ENCODE results near the gene PPL.
"Not testable (repeated sequence)": the region's sequence is repeated elsewhere in the genome, so short reads cannot be mapped to it uniquely, and the experiment has no call there.

PPL gene

GRCh38 chr16:4936991-4937781, at the start of gene PPL:
Gene PPL, minus strand, starts transcription at chr16:4937148. Its CDS starts 103 bp downstream, at chr16:4937045.
- Mint-ChIP-seq H3K27ac (no peak within 1 kb of the TSS), H3K4me3 (peak within 1 kb of the TSS; percentile 76 to 88), H3K27me3 (peaks cover 58% of the 10 kb centered on the region), H3K4me1 (peaks cover 12% of the 10 kb centered on the region), H3K9me3 (no peaks in the 10 kb centered on the region)
- DNase-seq = peak; percentile 9 to 41
- peak; percentile 53 for ATAC-seq

DNA sequence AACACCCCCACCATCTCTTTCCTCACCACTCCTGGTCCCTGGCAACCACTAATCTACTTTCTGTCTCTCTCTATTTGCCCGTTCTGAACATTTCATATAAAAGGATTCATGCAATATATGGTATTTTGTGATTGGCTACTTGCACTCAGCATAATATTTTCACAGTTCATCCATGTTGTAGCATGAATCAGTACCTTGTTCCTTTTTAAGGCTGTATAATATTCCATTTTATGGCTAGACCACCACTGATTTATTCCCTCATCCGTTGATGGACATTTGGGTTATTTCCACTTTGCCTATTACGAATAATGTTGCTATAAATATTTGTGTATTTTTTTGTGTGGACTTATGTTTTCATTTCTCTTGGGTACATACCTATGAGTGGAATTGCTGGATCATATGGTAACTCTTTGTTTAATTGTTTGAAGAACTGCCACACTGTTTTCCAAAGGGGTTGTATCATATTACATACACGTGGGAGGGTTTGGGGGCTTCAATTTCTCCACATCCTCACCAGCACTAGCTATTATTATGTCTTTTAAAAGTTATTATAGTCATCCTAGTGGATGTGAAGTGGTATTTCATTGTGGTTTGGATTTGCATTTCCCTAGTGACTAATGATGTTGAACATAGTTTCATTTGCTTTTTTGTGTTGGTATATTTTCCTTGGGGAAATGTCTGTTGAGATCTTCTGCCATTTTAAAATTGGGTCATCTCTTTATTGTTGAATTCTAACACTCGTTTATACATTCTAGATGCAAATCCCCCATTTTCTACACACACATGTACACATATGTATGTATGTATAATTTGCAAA, 47.4 kb upstream of the PPL start:
- no peak for ATAC-seq

GRCh38 chr16:4982056-4982867, 45.3 kb upstream of the PPL start:
- no peaks in the 10 kb centered on the region for H3K9me3 Mint-ChIP-seq
- no peak for DNase-seq
- H3K4me1 Mint-ChIP-seq = no peaks in the 10 kb centered on the region
- H3K27me3 Mint-ChIP-seq = peaks cover 49% of the 10 kb centered on the region
- no peak for ATAC-seq
- H3K4me3 Mint-ChIP-seq = no peak overlapping the region
- no peak overlapping the region for H3K27ac Mint-ChIP-seq

More for the DNA sequence above, 47.4 kb upstream of the PPL start:
- peaks cover 71% of the 10 kb centered on the region for H3K27me3 Mint-ChIP-seq
- H3K4me3 Mint-ChIP-seq = no peak overlapping the region
- no peak overlapping the region for H3K27ac Mint-ChIP-seq
- DNase-seq = no peak
- H3K4me1 Mint-ChIP-seq = peaks cover 6% of the 10 kb centered on the region
- H3K9me3 Mint-ChIP-seq = no peaks in the 10 kb centered on the region

DNA sequence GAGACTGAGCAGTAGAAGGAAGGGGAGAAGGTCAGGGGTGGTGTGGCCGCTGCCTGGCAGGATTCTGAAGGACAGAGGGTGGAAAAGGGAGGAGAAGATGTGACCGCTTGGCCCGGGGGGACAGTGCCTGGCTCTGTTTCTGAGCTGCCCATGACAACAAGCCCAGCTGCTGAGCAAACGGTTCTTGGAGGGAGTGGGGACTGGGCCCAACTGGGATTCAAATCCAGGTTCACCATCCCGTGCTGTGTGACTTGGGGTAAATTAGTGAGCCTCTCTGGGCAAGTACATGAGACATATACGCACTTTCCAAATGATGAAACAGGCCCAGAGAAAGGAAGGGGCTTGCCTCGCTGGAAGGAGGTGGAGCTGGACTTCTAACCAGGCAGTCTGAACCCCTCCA, 44.5 kb upstream of the PPL start:
- ATAC-seq (no peak), DNase-seq (no peak)
- H3K4me3 Mint-ChIP-seq = no peak overlapping the region
- H3K4me1 Mint-ChIP-seq = no peaks in the 10 kb centered on the region
- H3K27me3 Mint-ChIP-seq = peaks cover 41% of the 10 kb centered on the region
- H3K27ac Mint-ChIP-seq = peak overlapping the region in 1 of 2 donors; percentile 54
- no peaks in the 10 kb centered on the region for H3K9me3 Mint-ChIP-seq

DNA sequence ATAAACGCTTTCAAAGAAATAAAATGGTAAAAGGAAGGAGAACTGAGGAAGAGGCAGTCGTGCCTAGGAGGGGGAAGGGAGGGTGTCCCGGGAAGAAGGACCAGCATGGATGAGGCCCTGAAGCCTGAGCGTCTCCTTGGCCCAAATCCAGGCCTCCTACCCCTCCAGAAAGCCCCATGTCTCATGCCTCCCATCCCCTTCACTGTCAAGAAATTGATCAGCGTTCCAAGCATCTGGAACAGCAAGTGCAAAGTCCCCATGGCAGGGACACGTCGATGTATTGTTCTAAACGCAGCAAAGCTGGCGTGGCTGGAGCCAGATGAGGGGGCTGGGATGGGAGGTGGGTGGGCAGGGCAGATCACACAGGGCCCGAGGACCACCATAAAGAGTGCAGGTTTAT, 43.7 kb upstream of the PPL start:
- Mint-ChIP-seq H3K4me3 (no peak overlapping the region), H3K27ac (no peak overlapping the region), H3K27me3 (peaks cover 34% of the 10 kb centered on the region), H3K4me1 (no peaks in the 10 kb centered on the region), H3K9me3 (no peaks in the 10 kb centered on the region)
- DNase-seq (no peak), ATAC-seq (no peak)

DNA sequence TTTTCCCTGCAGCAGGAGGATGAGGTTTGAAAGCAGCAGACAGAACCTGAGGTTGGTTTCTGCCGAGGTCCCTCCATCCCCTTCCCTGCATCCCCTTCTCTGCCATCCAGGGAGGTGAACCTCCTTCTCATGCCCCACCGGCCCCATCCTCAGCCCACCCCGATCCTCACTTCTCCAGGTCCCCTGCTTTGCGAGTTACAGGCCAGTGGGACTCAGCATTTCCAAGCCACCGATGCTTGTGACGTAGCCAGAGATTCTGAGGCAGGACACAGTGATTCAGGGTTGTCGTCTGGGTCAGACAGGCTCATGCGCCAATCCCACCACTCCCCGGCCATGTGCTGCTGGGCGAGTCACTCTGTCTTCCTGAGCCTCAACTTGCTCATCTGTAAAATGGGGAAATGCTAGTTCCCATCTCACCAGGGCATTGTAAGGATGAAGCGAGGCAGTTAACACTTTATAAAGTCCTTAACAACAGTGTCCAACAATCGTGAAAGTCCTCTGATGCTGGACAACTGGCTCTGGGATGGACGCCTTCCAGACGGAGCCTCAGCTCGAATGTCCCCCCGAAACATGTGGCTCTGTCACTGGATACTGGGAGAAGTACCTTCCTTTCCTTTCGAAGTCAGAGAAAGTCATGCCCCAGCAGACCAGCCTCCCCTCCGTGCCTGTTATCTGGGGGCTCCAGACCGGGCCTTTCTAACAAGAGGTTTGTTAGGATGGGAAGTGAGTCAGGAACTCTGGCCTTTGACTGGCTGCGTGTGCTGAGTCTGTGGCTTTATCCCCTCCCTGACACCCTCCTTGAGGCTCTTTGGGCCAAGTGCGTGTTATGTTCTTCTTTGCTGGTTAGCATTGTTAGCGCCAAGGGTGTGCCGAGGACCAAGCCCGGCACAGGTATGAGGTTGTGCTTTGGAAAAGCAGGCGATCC, 43.0 kb upstream of the PPL start:
- Mint-ChIP-seq H3K9me3 (no peaks in the 10 kb centered on the region), H3K27ac (no peak overlapping the region), H3K4me3 (no peak overlapping the region), H3K27me3 (peaks cover 33% of the 10 kb centered on the region), H3K4me1 (no peaks in the 10 kb centered on the region)
- ATAC-seq = no peak
- no peak for DNase-seq

- H3K9me3 Mint-ChIP-seq = no peaks in the 10 kb centered on the region
- H3K27me3 Mint-ChIP-seq = peaks cover 30% of the 10 kb centered on the region
- no peak overlapping the region for H3K4me3 Mint-ChIP-seq
- DNase-seq = no peak
- no peak overlapping the region for H3K27ac Mint-ChIP-seq
- no peak for ATAC-seq
- H3K4me1 Mint-ChIP-seq = no peaks in the 10 kb centered on the region
Observed at GRCh38 chr16:4979164-4979563, 42.2 kb upstream of the PPL start.

GRCh38 chr16:4976611-4977145, 39.7 kb upstream of the PPL start:
- ATAC-seq (no peak), DNase-seq (no peak)
- H3K27ac Mint-ChIP-seq = no peak overlapping the region
- H3K4me3 Mint-ChIP-seq = no peak overlapping the region
- H3K4me1 Mint-ChIP-seq = peaks cover 6% of the 10 kb centered on the region
- peaks cover 0 to 5% of the 10 kb centered on the region in 2 donors for H3K9me3 Mint-ChIP-seq
- peaks cover 27% of the 10 kb centered on the region for H3K27me3 Mint-ChIP-seq

DNA sequence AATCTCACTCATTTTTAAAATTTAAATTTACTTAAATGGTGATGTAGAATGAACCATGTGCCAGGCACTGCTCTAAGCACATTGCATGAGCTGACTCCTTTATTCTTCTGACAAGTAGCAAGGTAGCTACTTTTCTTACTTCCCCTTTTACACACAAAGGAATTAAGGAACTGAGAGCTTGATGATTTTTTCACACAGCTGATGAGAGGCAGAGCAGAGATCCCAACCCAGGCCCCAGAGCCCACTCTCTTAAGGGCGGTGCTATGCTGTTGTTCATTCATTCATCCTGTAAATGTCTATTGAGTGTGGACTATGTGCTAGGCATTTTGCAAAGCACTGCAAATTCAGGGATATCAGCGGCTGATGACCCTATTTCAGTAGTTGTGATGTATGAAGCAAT, 39.1 kb upstream of the PPL start:
- Mint-ChIP-seq H3K27me3 (peaks cover 21% of the 10 kb centered on the region), H3K9me3 (peaks cover 0 to 5% of the 10 kb centered on the region in 2 donors)
- ATAC-seq = no peak

DNA sequence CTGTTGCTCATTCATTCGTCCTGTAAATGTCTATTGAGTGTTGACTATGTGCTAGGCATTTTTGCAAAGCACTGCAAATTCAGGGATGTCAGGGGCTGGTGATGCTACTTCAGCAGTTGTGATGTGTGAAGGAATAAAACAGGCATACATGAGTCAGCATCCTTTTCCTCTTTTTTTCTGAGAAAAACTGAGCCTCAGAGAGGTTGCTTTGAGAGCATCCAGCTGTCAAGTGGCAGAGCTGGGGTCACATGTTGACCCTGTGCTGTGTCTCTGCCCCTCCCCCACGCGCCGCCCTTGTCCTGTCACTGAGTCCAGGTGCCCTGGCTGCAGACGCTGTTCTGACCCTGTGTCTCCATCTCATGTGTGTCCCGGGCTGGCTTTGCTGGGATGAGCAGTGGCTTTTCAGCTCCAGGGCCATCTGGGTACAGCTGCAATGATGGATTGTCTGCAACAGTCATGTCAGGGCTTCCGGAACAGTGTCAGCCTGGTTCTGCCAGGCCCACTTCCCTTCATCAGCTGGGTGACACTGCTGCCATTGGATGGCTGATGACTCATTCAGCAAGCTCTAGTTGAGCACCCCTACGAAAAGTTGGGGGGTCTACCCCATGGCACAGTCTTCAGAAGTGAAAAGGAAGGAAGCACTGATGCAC, 36.1 kb upstream of the PPL start:
- H3K4me1 Mint-ChIP-seq = peaks cover 6% of the 10 kb centered on the region
- DNase-seq = no peak
- peaks cover 0 to 5% of the 10 kb centered on the region in 2 donors for H3K9me3 Mint-ChIP-seq
- H3K27me3 Mint-ChIP-seq = peaks cover 7% of the 10 kb centered on the region
- ATAC-seq = no peak
- H3K4me3 Mint-ChIP-seq = peak overlapping the region in 1 of 2 donors; percentile 15
- no peak overlapping the region for H3K27ac Mint-ChIP-seq

More for the DNA sequence above, 39.1 kb upstream of the PPL start:
- no peak overlapping the region for H3K27ac Mint-ChIP-seq
- no peak overlapping the region for H3K4me3 Mint-ChIP-seq
- no peak for DNase-seq
- H3K4me1 Mint-ChIP-seq = peaks cover 6% of the 10 kb centered on the region

- Mint-ChIP-seq H3K4me1 (peaks cover 6% of the 10 kb centered on the region), H3K4me3 (no peak overlapping the region), H3K9me3 (peaks cover 0 to 5% of the 10 kb centered on the region in 2 donors), H3K27ac (no peak overlapping the region), H3K27me3 (peaks cover 7% of the 10 kb centered on the region)
- ATAC-seq (no peak), DNase-seq (no peak)
Observed at GRCh38 chr16:4970010-4970409, 33.1 kb upstream of the PPL start.

GRCh38 chr16:4968879-4969483, 32.0 kb upstream of the PPL start:
- ATAC-seq (no peak), DNase-seq (no peak)
- Mint-ChIP-seq H3K9me3 (peaks cover 0 to 5% of the 10 kb centered on the region in 2 donors), H3K27ac (no peak overlapping the region), H3K4me3 (no peak overlapping the region), H3K27me3 (peaks cover 7% of the 10 kb centered on the region), H3K4me1 (peaks cover 6% of the 10 kb centered on the region)

GRCh38 chr16:4968278-4968677, 31.3 kb upstream of the PPL start:
- not testable (repeated sequence) for H3K4me1 Mint-ChIP-seq, H3K27ac Mint-ChIP-seq, H3K9me3 Mint-ChIP-seq, ATAC-seq, DNase-seq, H3K4me3 Mint-ChIP-seq
- peaks cover 11% of the 10 kb centered on the region for H3K27me3 Mint-ChIP-seq

Data from stimulated activated naive CD8-positive, alpha-beta T cell treated with anti-CD3 and anti-CD28 coated beads, Interleukin-15, amount 100 ng/mL, for 72 hours (primary cell).